A673 (cell line): ENCODE measurements around the gene LRBA.

ENCODE experiments used
- EZH2 ChIP-seq: fragments of 200-600 bp; sonication (generic); IDR thresholded peaks from 2 replicates; pipeline ENCODE4 v1.6.1; 2017; ENCODE audit warnings: borderline replicate concordance, low read depth, mild to moderate bottlenecking, mixed read lengths, antibody characterized with exemption, low read length; ENCODE audit not compliant: poor library complexity, severe bottlenecking
- TF ChIP-seq, protein P1 (sequence below): fragments of 300-800, 200-600 bp; sonication (generic); conservative IDR thresholded peaks from 2 replicates; pipeline ENCODE4 v1.5.1; 2017; ENCODE audit warnings: low read depth, mild to moderate bottlenecking, antibody characterized with exemption, low read length, moderate library complexity, mixed read lengths

DNA sequence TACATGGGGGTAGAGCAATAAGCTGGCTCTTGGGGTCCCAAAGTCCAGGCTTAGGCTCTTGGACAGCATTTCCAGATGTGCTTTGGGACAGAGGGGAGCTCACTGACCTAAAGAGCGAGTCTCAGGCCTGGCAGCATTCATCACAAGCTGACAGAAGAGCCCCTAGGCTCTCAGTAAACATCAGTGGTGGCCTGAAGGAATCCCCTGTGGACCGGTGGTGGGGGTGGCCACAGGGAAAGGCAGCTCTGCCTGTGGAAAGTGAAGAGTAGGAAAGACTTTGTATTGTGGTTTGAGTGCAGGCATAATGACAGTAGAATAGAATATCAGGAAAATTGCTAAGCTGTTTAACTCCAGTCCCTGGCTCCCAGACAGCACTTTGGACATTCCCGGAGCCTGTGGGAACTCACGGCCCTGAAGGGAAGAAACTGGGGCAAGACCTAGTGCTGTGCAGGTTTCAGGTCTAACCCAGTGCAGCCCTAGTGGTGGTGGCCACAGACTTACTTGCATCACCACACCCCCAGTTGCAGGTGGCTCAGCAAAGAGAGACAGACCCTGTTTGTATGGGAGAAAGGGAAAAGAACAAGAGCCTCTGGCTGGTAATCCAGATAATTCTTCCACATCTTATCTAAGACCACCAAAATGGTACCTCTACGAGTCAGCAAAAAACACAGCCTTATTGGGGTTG lies 291.2 kb downstream of the LRBA start:
- TF ChIP-seq, protein P1, sequence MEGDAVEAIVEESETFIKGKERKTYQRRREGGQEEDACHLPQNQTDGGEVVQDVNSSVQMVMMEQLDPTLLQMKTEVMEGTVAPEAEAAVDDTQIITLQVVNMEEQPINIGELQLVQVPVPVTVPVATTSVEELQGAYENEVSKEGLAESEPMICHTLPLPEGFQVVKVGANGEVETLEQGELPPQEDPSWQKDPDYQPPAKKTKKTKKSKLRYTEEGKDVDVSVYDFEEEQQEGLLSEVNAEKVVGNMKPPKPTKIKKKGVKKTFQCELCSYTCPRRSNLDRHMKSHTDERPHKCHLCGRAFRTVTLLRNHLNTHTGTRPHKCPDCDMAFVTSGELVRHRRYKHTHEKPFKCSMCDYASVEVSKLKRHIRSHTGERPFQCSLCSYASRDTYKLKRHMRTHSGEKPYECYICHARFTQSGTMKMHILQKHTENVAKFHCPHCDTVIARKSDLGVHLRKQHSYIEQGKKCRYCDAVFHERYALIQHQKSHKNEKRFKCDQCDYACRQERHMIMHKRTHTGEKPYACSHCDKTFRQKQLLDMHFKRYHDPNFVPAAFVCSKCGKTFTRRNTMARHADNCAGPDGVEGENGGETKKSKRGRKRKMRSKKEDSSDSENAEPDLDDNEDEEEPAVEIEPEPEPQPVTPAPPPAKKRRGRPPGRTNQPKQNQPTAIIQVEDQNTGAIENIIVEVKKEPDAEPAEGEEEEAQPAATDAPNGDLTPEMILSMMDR = no peak
- TF ChIP-seq EZH2 = no peak
